Glomerular endothelial cell (primary cell): ENCODE data around the gene SIAH3. TPM values are rescaled to one million over a fixed set of nuclear protein-coding genes. Genes with fewer than 3 reads are reported as not detected.
A peak's percentile ranks its signal among the peaks of the same experiment; 100 is the strongest.

Experiments used
- DNase-seq: peaks from one replicate; pipeline ENCODE4 v3.0.0-alpha.2; 2011; ENCODE audit warnings: low read depth, low spot score; ENCODE audit errors: extremely low read depth
- total RNA-seq: library from RNA; depleted of rRNA; stranded (reverse); fragments of >200 nt; gene quantifications from 2 replicates; pipeline ENCODE4 v1.2.3, GENCODE V29; 2015

SIAH3 gene
- total RNA-seq, 1 donor from 2014 or later, result not detected

GRCh38 chr13:45825387-45825650 is 26.2 kb downstream of the SIAH3 start:
- no peak for DNase-seq

DNA sequence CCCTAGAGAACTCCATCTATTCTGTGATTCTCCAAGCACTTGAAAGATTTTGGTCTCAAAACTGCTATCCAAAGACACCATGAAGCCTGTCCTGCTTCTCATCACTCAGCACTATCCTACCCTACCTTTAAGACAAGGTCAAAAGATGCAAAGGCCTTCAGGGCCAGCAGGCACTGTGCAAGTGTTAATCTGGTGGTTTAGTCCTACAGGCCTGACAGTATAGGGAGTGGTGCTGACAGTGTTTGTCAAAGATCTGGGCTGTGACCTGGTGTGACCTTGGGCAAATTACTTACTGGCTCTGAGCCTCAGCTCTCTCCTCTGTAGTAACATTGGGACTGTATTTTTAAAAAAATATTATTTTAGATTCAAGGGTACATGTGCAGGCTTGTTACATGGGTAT is 28.0 kb downstream of the SIAH3 start:
- DNase-seq, result no peak

- no peak for DNase-seq
Observed at GRCh38 chr13:45821811-45822210, 29.7 kb downstream of the SIAH3 start.

GRCh38 chr13:45820106-45820838 is 31.3 kb downstream of the SIAH3 start:
- no peak for DNase-seq

DNA sequence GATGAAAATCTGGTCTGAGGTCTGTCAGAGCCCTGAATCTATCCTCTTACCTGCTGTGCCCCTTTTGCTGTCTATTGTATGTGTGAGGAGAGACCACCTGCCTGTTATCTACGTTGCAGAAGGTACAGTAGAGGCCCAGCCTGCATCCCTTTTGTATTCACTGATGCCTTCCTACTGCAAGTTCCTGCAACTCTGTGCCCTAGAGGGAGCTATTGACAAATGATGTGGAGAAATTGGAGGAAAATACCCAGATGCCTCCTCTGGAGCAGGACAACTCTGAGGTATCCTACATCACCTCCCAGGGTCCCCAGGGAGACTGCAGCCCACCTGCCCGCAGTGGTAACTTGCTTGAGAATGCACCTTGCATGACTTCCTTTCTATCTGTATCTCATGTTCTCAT is 33.7 kb downstream of the SIAH3 start:
- no peak for DNase-seq

- DNase-seq, result no peak
Observed at GRCh38 chr13:45816427-45816826, 35.1 kb downstream of the SIAH3 start.

- DNase-seq, result no peak
Observed at GRCh38 chr13:45812695-45813372, 38.7 kb downstream of the SIAH3 start.

GRCh38 chr13:45811891-45812694 is 39.5 kb downstream of the SIAH3 start:
- DNase-seq, result no peak

DNA sequence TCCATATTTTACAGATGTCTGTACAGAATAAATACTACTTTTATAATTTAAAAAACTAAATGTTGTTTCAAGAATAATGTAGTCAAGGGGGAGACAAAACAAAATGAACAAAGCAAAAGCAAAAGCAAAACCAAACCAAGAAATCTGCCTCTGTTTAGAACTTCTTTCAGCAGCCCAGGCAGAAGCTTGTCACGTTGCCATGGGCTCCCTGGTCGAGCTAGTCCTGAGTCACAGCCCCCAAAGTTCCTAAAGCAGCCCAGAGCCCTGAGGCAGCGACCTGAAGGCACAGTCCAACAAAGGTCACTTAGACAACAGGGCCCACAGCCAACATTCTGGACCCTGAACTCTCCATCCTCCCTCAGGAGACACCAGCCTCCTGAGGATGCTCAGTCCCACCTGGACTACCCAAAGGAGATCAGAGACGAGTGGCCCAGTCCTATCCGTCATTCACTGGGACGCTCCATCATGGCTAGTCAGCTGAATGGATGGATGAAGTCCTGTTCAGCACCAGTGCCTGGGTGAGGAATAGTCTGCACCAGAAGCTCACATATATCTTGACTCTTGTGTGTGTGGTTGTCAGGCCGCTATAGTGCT is 41.7 kb downstream of the SIAH3 start:
- DNase-seq, result no peak

- no peak for DNase-seq
Observed at GRCh38 chr13:45808925-45809324, 42.6 kb downstream of the SIAH3 start.

GRCh38 chr13:45807520-45808099 is 43.9 kb downstream of the SIAH3 start:
- DNase-seq, result peak; percentile 14

DNA sequence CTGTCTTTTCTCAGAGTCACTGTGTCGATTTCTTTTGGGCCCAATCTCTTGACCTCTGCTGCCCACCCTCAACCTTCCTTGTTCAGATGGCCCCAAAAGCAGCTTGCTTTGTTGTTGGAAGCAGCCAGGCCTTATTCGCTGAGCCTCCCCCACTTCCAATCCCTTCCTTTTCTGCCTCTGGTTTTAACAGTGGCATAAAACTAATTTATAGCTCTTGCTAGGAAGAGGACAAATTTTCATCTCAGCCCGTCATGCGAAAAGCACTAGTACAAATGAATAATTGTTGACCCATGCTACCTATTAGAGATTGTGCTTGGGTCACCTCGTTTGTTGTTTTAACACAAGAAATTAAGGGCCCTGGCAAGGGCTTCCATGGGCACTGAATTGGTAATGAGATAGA is 51.1 kb downstream of the SIAH3 start:
- DNase-seq, result no peak

- DNase-seq, result no peak
Observed at GRCh38 chr13:45799451-45799850, 52.1 kb downstream of the SIAH3 start.

GRCh38 chr13:45798851-45799250 is 52.7 kb downstream of the SIAH3 start:
- no peak for DNase-seq

- no peak for DNase-seq
Observed at GRCh38 chr13:45796426-45797235, 54.9 kb downstream of the SIAH3 start.

- DNase-seq, result no peak
Observed at GRCh38 chr13:45792827-45793303, 58.7 kb downstream of the SIAH3 start.

- DNase-seq, result no peak
Observed at GRCh38 chr13:45788011-45788410, 63.5 kb downstream of the SIAH3 start.

DNA sequence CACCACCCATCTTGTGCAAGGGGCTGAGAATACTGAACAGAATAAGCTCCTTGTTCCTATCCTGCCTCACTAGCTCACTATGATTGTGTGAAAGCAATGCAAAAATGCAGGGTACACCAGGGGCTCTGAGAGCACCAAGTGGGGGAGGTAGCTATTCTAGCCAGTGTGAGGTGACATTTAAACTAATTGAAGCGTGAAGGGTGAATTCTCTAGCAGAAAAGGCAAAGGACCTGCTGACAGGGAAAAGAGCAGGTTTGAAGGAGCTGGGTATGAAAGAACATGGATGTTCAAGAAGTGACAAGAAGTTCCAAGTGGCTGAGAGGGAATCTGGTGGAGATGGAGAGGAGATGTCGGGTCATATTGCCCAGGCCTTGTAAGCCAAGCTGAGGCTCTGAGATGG is 64.2 kb downstream of the SIAH3 start:
- no peak for DNase-seq

DNA sequence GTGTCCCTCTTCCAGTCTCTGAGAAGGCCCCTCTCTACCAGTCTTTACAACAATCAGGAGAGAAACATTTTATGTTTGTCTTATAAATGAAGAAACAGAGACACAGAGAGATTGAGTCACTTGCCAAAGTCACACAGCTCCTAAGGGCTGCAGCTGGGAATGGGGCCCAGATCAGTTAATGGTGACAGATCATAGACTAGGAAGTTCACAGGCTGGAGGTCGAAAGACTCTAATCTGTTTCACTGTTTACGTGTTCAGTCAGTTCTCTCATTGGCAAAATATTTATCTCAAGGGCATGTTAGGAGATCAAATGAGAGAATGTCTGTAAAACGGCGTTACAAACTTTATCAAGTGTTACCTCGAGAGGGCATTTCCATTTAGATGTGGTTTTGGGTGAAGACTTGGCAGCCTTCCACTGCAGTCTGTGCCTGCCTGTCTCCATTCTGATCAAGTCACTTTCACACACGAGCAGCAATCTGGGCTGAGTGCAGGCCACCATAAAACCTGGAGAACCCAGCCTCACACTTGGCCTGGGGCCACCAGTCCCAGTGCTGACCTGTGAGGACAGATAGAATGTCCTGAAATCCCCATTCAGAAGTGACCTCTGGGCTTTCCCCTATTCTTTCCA is 65.1 kb downstream of the SIAH3 start:
- no peak for DNase-seq
